K562 (cell line): Measurements from ENCODE around the gene IRF3. TPM values are rescaled to one million over a fixed set of nuclear protein-coding genes. Genes with fewer than 3 reads are reported as not detected.

Experiments used
- ATAC-seq: fragments of 200-7000 bp; cut with Tn5 transposase; 3 replicates; pipeline ENCODE4 v1.9.1; 2020; ENCODE audit warnings: moderate library complexity
- BruUV-seq: library from RNA; stranded (reverse); fragments of 400-500 nt; replicated peaks from 2 replicates; lab custom pipeline; 2021; lab: Mats Ljungman, UMichigan
- CTCF ChIA-PET: fragments of 300-600 bp; formaldehyde crosslinking; extraction: SDS; loops from one replicate; lab custom pipeline; 2021; ENCODE audit warnings: low intra/inter-chr PET ratio; lab: Yijun Ruan, JAX
- POLR2A ChIA-PET: fragments of 300-600, 350-650 bp; sonication (Branson Sonifier 250); formaldehyde crosslinking; extraction: SDS; loops from one replicate; lab custom pipeline; 2021; ENCODE audit warnings: antibody characterized with exemption, inconsistent platforms; lab: Yijun Ruan, JAX
- DNase-seq, 4 experiments: peaks; one replicate each; pipeline versions ENCODE4 v3.0.0 to v3.0.0-alpha.2; 2011 to 2018; ENCODE audit warnings: low spot score in 3 of 4, mixed read lengths in 3 of 4; ENCODE audit errors: extremely low read depth in 1 of 4
- FAIRE-seq: peaks from 2 replicates; lab custom pipeline; 2011; peaks lifted over from hg19 to GRCh38; lab: Jason Lieb, UNC
- H2AFZ ChIP-seq: 2 replicates; pipeline ENCODE4 v1.6.0; 2011; ENCODE audit warnings: low read depth, low read length, control low read depth, inconsistent platforms
- H3K27ac ChIP-seq: fragments of 200-600 bp; 3 replicates; pipeline ENCODE4 v1.8.0; 2011; ENCODE audit warnings: low read depth, mild to moderate bottlenecking, control low read depth, inconsistent platforms, low read length, moderate library complexity, mixed read lengths; ENCODE audit errors: extremely low read depth
- H3K27me3 ChIP-seq, 2 experiments: fragments of 300-600 bp in 1 of 2; 2 replicates in 1 of 2; 3 replicates in 1 of 2; pipeline versions ENCODE4 v1.6.0 to v1.8.0; 2011; ENCODE audit warnings: inconsistent platforms in 2 of 2, low read length in 2 of 2, mild to moderate bottlenecking in 1 of 2, mixed read lengths in 1 of 2, moderate library complexity in 1 of 2; ENCODE audit not compliant: control insufficient read depth in 2 of 2, insufficient read depth in 2 of 2
- H3K36me3 ChIP-seq: fragments of 300-600 bp; 3 replicates; pipeline ENCODE4 v1.8.0; 2011; ENCODE audit warnings: mild to moderate bottlenecking, low read length, inconsistent platforms; ENCODE audit not compliant: control insufficient read depth, insufficient read depth
- H3K4me1 ChIP-seq, 2 experiments: fragments of 200-600 bp in 1 of 2; replicated peaks in 1 of 2; 2 replicates in 1 of 2; 3 replicates in 1 of 2; pipeline versions ENCODE4 v1.5.1 to v1.8.0; 2011; ENCODE audit warnings: inconsistent platforms in 2 of 2, low read length in 2 of 2, mild to moderate bottlenecking in 1 of 2, mixed read lengths in 1 of 2, moderate library complexity in 1 of 2; ENCODE audit not compliant: control insufficient read depth in 2 of 2, insufficient read depth in 2 of 2
- H3K4me2 ChIP-seq: 2 replicates; pipeline ENCODE4 v1.6.1; 2011; ENCODE audit warnings: low read length, control low read depth, inconsistent platforms, mixed read lengths; ENCODE audit not compliant: insufficient read depth
- H3K4me3 ChIP-seq: fragments of 200-600 bp; sonication (generic), shearing (Covaris generic); 2 replicates; pipeline ENCODE4 v1.5.1; 2016; ENCODE audit warnings: control low read depth, inconsistent platforms
- H3K79me2 ChIP-seq: fragments of 200-600 bp; 3 replicates; pipeline ENCODE4 v1.8.0; 2011; ENCODE audit warnings: low read length, inconsistent platforms; ENCODE audit not compliant: control insufficient read depth, insufficient read depth
- H3K9ac ChIP-seq, 2 experiments: 2 replicates each; pipeline versions ENCODE4 v1.6.0 to v1.6.1; 2011; ENCODE audit warnings: low read depth in 2 of 2, low read length in 2 of 2, control low read depth in 1 of 2, inconsistent platforms in 1 of 2, mild to moderate bottlenecking in 1 of 2, mixed read lengths in 1 of 2; ENCODE audit not compliant: insufficient read depth in 1 of 2
- H3K9me1 ChIP-seq: one replicate; pipeline ENCODE4 v1.6.0; 2011; ENCODE audit warnings: inconsistent platforms, mild to moderate bottlenecking, low read length, moderate library complexity; ENCODE audit not compliant: control insufficient read depth, insufficient read depth
- H3K9me3 ChIP-seq: replicated peaks from 2 replicates; pipeline ENCODE4 v1.5.1; 2011; ENCODE audit warnings: low read depth, low read length, inconsistent platforms; ENCODE audit not compliant: control insufficient read depth, insufficient read depth
- H4K20me1 ChIP-seq: replicated peaks from 2 replicates; pipeline ENCODE4 v1.6.1; 2011; ENCODE audit warnings: low read length, inconsistent platforms, mixed read lengths; ENCODE audit not compliant: control insufficient read depth, insufficient read depth
- KLF16 ChIP-seq: IDR thresholded peaks from 2 replicates; pipeline ENCODE4 v1.6.1; 2016; ENCODE audit warnings: antibody characterized with exemption
- POLR2G ChIP-seq: fragments of 200-400 bp; formaldehyde crosslinking; IDR thresholded peaks from 2 replicates; pipeline ENCODE4 v1.6.1; 2017; ENCODE audit warnings: low read depth, mild to moderate bottlenecking, antibody characterized with exemption, low read length, moderate library complexity
- RBFOX2 ChIP-seq: fragments of 200-400 bp; formaldehyde crosslinking; IDR thresholded peaks from 2 replicates; pipeline ENCODE4 v1.6.1; 2017; ENCODE audit warnings: low read depth, mild to moderate bottlenecking, low read length, moderate library complexity
- SAFB ChIP-seq: fragments of 200-400 bp; formaldehyde crosslinking; IDR thresholded peaks from 2 replicates; pipeline ENCODE4 v1.6.1; 2017; ENCODE audit warnings: low read depth, low read length, borderline replicate concordance
- WGBS: fragments of 100-300 bp; shearing (Covaris generic); methylation state at CpG from one replicate; pipeline ENCODE4 v1.1.6; 2016; ENCODE audit warnings: low coverage, mixed read lengths; ENCODE audit not compliant: insufficient coverage; ENCODE audit errors: missing lambda C conversion rate; 5-methylcytosine and 5-hydroxymethylcytosine counted together
- in situ Hi-C: fragments of 300-500 bp; cut with MboI; formaldehyde crosslinking; loops from 4 replicates; pipeline ENCODE4 v1.15.0; 2018; ENCODE audit warnings: inconsistent platforms, mixed read lengths
- intact Hi-C: fragments of 100-400 bp; cut with micrococcal nuclease; formaldehyde crosslinking; loops from 2 replicates; pipeline ENCODE4 v1.14.2; 2022
- polyA plus RNA-seq, 8 experiments: library from polyadenylated mRNA; depleted of rRNA in 4 of 8; stranded (reverse) in 5 of 8; unstranded in 3 of 8; fragments of >200 nt; fragmentation: Nextera tagmentation in 2 of 8; fragmentation: Illumina TruSeq in 1 of 8; extraction: Ambion mirVana in 2 of 8; extraction: Trizol in 1 of 8; gene quantifications; 2 replicates each; pipeline versions ENCODE4 v1.2.1 to v1.2.3, GENCODE V29; 2011 to 2014; ENCODE audit warnings: inconsistent platforms in 1 of 8, missing spikeins in 1 of 8
- total RNA-seq, 7 experiments: library from RNA; depleted of rRNA in 6 of 7; stranded (reverse); fragments of >200 nt in 6 of 7; fragmentation: Illumina TruSeq in 2 of 7; extraction: Trizol in 2 of 7; gene quantifications; 2 replicates each; pipeline versions ENCODE4 v1.2.1 to v1.2.3, GENCODE V29; 2011 to 2021; ENCODE audit warnings: low replicate concordance in 1 of 7
- TF ChIP-seq, protein P1 (sequence below): conservative IDR thresholded peaks from 2 replicates; pipeline ENCODE4 v1.6.1; 2011; ENCODE audit warnings: low read depth, mild to moderate bottlenecking, low read length; ENCODE audit not compliant: control insufficient read depth

IRF3 gene
- total and polyA plus RNA-seq, 9 of the 15 experiments (the other 6 are each of a cell fraction or from before 2014, with no cell fraction given): 7.5 to 145 (median 65.4) TPM

DNA sequence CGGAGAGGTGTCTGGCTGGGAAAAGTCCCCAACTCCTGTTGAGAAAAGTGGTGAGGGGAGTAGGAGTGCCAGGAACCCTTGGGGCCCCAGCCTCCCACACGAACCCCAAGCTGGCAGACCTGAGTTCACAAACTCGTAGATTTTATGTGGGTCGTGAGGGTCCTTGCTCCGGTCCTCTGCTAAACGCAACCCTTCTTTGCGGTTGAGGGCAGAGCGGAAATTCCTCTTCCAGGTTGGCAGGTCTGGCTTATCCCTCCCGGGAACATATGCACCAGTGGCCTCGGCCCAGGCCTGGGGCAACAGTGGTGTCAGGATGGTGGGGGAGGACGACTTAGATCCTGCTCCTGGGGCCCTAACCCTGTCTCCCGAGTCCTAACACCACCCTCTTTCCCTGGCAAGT, 2.4 kb downstream of the IRF3 start:
- H3K4me3 ChIP-seq: no peak overlapping the region
- no peak for DNase-seq
- H3K9me3 ChIP-seq: 0 out of 2 replicates have a peak, but pooled peaks cover 2% of the 10 kb centered on the region
- no peak overlapping the region for H3K4me2 ChIP-seq
- no peak overlapping the region for H2AFZ ChIP-seq
- peaks cover 16% of the 10 kb centered on the region; the same call in 1 of the 2 replicates for H4K20me1 ChIP-seq
- peaks cover 48% of the 10 kb centered on the region for H3K79me2 ChIP-seq
- WGBS: 90% methylated on average over 11 of the region's 12 CpGs
- no TSS peak for BruUV-seq
- 0 out of 2 replicates have a peak, but pooled peaks have one; percentile 35 for TF ChIP-seq POLR2G
- TF ChIP-seq SAFB: no peak
- ChIA-PET POLR2A (interaction anchor here (5.2 to 6.1 kb wide), 2 partner anchors 7 to 13 kb away, joined by 28 to 35 read pairs; partner anchors contain the start of gene PRMT1), CTCF (no interaction called here)
- in situ Hi-C loops: no loop called here
- intact Hi-C loops: no loop called here
- H3K27me3 ChIP-seq: no peaks in the 10 kb centered on the region
- H3K4me1 ChIP-seq: peaks cover 7 to 28% of the 10 kb centered on the region in 2 experiments; a peak in 4 of 5 replicates
- FAIRE-seq: no peak
- ATAC-seq: no peak
- H3K9ac ChIP-seq: peak overlapping the region in 1 of 2 experiments; percentile 75; a peak in 2 of 4 replicates
- H3K27ac ChIP-seq: no peak overlapping the region; the same call in 2 of the 3 replicates
- peaks cover 2% of the 10 kb centered on the region for H3K9me1 ChIP-seq
- peaks cover 60% of the 10 kb centered on the region; the same call in 2 of the 3 replicates for H3K36me3 ChIP-seq

GRCh38 chr19:49662011-49662410, 3.6 kb downstream of the IRF3 start:
- no TSS peak for BruUV-seq
- 0 out of 2 replicates have a peak, but pooled peaks cover 2% of the 10 kb centered on the region for H3K9me3 ChIP-seq
- in situ Hi-C loops: no loop called here

More at GRCh38 chr19:49662011-49662410, 3.6 kb downstream of the IRF3 start:
- FAIRE-seq: no peak
- Histone ChIP-seq H3K9ac (0 out of 4 replicates have a peak overlapping the region, but pooled peaks of 1 of the 2 experiments have one; percentile 21), H4K20me1 (peaks cover 13% of the 10 kb centered on the region; the same call in 1 of the 2 replicates), H3K4me1 (peaks cover 0 to 35% of the 10 kb centered on the region in 2 experiments; a peak in 4 of 5 replicates), H3K9me1 (peaks cover 2% of the 10 kb centered on the region), H3K27me3 (no peaks in the 10 kb centered on the region), H3K36me3 (peaks cover 62% of the 10 kb centered on the region; the same call in 2 of the 3 replicates), H3K27ac (no peak overlapping the region), H3K4me2 (no peak overlapping the region), H2AFZ (no peak overlapping the region), H3K4me3 (no peak overlapping the region), H3K79me2 (peaks cover 38% of the 10 kb centered on the region)
- no peak for DNase-seq
- ChIA-PET CTCF (no interaction called here), POLR2A (interaction anchor here (0.7 to 1.6 kb wide), 5 partner anchors 9 to 69 kb away, joined by 3 to 5 read pairs (median 4); partner anchors contain the start of gene RRAS)
- WGBS: 97% methylated on average over 14 of the region's 16 CpGs
- TF ChIP-seq POLR2G (peak; percentile 70), KLF16 (no peak), RBFOX2 (peak; percentile 55)
- TF ChIP-seq, protein P1, sequence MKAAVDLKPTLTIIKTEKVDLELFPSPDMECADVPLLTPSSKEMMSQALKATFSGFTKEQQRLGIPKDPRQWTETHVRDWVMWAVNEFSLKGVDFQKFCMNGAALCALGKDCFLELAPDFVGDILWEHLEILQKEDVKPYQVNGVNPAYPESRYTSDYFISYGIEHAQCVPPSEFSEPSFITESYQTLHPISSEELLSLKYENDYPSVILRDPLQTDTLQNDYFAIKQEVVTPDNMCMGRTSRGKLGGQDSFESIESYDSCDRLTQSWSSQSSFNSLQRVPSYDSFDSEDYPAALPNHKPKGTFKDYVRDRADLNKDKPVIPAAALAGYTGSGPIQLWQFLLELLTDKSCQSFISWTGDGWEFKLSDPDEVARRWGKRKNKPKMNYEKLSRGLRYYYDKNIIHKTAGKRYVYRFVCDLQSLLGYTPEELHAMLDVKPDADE: no peak
- intact Hi-C loops: no loop called here
- ATAC-seq: no peak
